B cell (primary cell): ENCODE results near the gene PPP1R11.

ENCODE experiments used
- CTCF ChIP-seq: fragments of 200-600 bp; IDR thresholded peaks from one replicate; pipeline ENCODE4 v1.8.0; 2022; ENCODE audit warnings: antibody characterized with exemption, mild to moderate bottlenecking
- EZH2 ChIP-seq: IDR thresholded peaks from 2 replicates; pipeline ENCODE4 v1.6.1; 2012; ENCODE audit warnings: borderline replicate concordance, low read depth, mild to moderate bottlenecking, moderate library complexity, low read length; ENCODE audit not compliant: insufficient read depth, poor library complexity, severe bottlenecking

GRCh38 chr6:30041821-30042220 is 25.2 kb upstream of the PPP1R11 start:
- TF ChIP-seq EZH2 (no peak), CTCF (no peak)
